Right atrium auricular region (tissue), 2 donors: ENCODE measurements around the gene ARFIP1. TPM values are rescaled to one million over a fixed set of nuclear protein-coding genes. Genes with fewer than 3 reads are reported as not detected.

Experiments used
- DNase-seq: peaks from one replicate; pipeline ENCODE4 v3.0.0-alpha.2; 2019; ENCODE audit warnings: low spot score
- H3K27ac ChIP-seq, 2 donors: fragments of 200-600 bp; sonication (generic); 1 replicate in 1 of 2; 2 replicates in 1 of 2; pipeline ENCODE4 v1.5.1; 2016 to 2019
- H3K27me3 ChIP-seq, 2 donors: fragments of 200-600 bp; sonication (generic); one replicate each; pipeline versions ENCODE4 v1.5.1 to v1.6.0; 2017 to 2019
- H3K36me3 ChIP-seq: fragments of 200-600 bp; sonication (generic); one replicate; pipeline ENCODE4 v1.5.1; 2016
- H3K4me1 ChIP-seq, 2 donors: fragments of 200-600 bp; sonication (generic); one replicate each; pipeline versions ENCODE4 v1.5.1 to v1.6.0; 2017 to 2019
- H3K4me3 ChIP-seq, 2 donors: fragments of 200-600 bp; sonication (generic); 1 replicate in 1 of 2; 2 replicates in 1 of 2; pipeline ENCODE4 v1.5.1; 2017 to 2019; ENCODE audit warnings: mild to moderate bottlenecking in 1 of 2, moderate library complexity in 1 of 2
- H3K9me3 ChIP-seq, 2 donors: fragments of 200-600 bp; sonication (generic); one replicate each; pipeline ENCODE4 v1.5.1; 2019
- total RNA-seq, 2 donors: library from RNA; depleted of rRNA; stranded (reverse); fragments of >200 nt; gene quantifications; one replicate each; pipeline ENCODE4 v1.1.0, GENCODE V29; 2016
- TF ChIP-seq, protein P1 (sequence below), 2 donors: fragments of 200-600 bp; sonication (generic); IDR thresholded peaks; one replicate each; pipeline ENCODE4 v1.5.1; 2019; ENCODE audit warnings: antibody characterized with exemption in 2 of 2

ARFIP1 gene
- total RNA-seq, 2 donors from 2014 or later: 10.9 to 12.4 TPM

DNA sequence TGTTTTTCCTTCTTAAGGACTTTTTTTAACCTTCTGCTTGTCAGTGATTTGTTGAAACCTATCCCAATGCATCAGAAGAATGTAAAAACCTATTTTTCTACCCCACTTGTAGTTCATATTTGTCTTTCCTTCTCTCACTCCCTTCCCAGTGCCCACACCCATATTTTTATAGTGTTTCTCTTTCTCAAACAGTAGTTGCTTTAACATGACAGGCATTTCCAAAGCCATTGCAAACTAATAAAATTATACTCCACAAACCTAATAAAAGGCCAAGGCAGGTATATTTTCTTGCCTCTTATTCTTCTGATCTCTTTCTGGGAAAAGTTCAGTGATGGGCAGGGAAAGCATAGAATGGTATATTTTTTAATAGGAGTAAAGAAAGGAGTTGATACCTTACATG lies 120.6 kb downstream of the ARFIP1 start:
- no peak overlapping the region for H3K4me3 ChIP-seq
- H3K36me3 ChIP-seq: no peaks in the 10 kb centered on the region
- H3K9me3 ChIP-seq: no peaks in the 10 kb centered on the region
- H3K27me3 ChIP-seq: no peaks in the 10 kb centered on the region
- TF ChIP-seq, protein P1, sequence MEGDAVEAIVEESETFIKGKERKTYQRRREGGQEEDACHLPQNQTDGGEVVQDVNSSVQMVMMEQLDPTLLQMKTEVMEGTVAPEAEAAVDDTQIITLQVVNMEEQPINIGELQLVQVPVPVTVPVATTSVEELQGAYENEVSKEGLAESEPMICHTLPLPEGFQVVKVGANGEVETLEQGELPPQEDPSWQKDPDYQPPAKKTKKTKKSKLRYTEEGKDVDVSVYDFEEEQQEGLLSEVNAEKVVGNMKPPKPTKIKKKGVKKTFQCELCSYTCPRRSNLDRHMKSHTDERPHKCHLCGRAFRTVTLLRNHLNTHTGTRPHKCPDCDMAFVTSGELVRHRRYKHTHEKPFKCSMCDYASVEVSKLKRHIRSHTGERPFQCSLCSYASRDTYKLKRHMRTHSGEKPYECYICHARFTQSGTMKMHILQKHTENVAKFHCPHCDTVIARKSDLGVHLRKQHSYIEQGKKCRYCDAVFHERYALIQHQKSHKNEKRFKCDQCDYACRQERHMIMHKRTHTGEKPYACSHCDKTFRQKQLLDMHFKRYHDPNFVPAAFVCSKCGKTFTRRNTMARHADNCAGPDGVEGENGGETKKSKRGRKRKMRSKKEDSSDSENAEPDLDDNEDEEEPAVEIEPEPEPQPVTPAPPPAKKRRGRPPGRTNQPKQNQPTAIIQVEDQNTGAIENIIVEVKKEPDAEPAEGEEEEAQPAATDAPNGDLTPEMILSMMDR (IDR thresholded peaks at IDR 0.05): no peak
- no peak for DNase-seq
- H3K4me1 ChIP-seq: no peaks in the 10 kb centered on the region
- H3K27ac ChIP-seq: no peak overlapping the region

DNA sequence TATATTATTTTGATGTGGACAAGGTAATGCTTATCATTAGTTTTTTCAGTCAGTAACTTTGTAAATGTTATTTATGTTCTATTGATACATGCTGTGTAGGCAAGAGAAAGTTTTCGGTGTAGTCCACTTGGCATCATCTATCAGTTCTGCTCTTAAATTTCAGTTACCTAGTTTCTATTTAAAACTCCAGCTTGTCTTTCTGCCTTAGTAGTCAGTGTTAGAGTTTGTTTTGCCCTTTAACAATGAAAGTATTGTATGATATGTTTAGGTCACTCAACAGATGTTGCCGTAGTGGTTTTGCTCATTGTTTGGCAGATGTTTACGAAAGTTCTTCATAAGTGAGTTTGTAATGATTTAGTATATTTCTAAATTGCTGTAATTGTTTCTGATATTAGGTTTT lies 121.5 kb downstream of the ARFIP1 start:
- no peaks in the 10 kb centered on the region for H3K4me1 ChIP-seq
- H3K27me3 ChIP-seq: no peaks in the 10 kb centered on the region
- TF ChIP-seq, protein P1 (IDR thresholded peaks at IDR 0.05): no peak
- no peaks in the 10 kb centered on the region for H3K36me3 ChIP-seq
- no peak overlapping the region for H3K27ac ChIP-seq
- no peak for DNase-seq
- no peak overlapping the region for H3K4me3 ChIP-seq
- H3K9me3 ChIP-seq: no peaks in the 10 kb centered on the region

DNA sequence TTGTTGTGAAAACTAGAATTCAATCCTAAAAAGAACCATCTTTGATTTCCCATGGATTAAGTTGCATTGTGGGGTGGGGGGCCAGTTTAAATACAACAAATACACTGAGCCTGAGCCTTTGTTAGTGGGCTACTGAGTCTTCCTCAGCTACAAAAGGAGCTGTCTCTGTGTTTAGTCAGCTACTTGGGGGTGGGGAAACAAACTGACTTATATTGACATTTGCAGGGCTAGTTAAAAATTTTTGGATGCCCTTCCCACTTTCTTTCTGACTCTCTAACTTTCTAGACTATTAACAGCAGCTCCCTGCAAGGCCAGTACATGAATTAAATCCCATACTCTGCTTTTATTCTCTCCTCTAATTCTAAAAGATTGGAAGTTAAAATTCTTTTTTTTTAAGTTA lies 123.9 kb downstream of the ARFIP1 start:
- no peak overlapping the region for H3K4me3 ChIP-seq
- no peaks in the 10 kb centered on the region for H3K36me3 ChIP-seq
- no peaks in the 10 kb centered on the region for H3K4me1 ChIP-seq
- TF ChIP-seq, protein P1 (IDR thresholded peaks at IDR 0.05): no peak
- no peaks in the 10 kb centered on the region for H3K27me3 ChIP-seq
- no peak for DNase-seq
- H3K9me3 ChIP-seq: no peaks in the 10 kb centered on the region
- H3K27ac ChIP-seq: no peak overlapping the region

DNA sequence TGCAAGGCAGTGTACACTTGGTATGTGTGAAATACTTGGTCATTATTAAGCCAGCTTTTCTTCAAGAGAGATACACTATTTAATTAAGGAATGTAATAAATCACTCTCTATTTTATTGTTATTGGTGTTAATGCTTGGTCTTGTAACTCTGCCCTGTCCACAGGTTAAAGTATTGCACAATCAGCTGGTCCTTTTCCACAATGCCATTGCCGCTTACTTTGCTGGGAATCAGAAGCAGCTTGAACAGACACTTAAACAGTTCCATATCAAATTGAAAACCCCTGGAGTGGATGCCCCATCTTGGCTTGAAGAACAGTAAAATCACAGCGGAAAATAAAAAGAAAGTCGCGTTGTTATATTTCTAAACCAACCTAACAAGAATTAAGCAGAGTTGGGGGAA lies 130.1 kb downstream of the ARFIP1 start:
- no peak for DNase-seq

DNA sequence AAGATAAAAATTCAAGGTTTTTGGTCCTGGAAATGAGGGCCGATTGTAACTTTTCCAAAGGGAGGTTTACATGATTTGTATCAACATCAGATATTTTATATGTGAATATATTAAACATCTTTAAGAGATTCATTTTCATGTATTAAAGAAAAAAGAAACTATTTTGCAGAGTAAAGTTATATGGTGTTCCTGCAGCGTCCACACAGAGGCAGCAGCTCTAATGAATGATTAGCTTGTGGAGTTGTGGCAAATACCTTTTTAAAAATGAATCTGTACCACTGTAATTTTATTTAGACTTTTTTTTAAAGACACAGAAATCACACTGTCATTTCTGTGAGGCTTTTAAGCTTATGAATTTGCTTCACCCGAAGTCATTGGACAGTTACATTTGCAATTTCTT lies 130.8 kb downstream of the ARFIP1 start:
- Histone ChIP-seq H3K9me3 (no peaks in the 10 kb centered on the region), H3K27me3 (no peaks in the 10 kb centered on the region), H3K4me1 (no peaks in the 10 kb centered on the region), H3K27ac (no peak overlapping the region), H3K36me3 (peaks cover 4% of the 10 kb centered on the region), H3K4me3 (no peak overlapping the region)
- TF ChIP-seq, protein P1 (IDR thresholded peaks at IDR 0.05): no peak
- no peak for DNase-seq

More for the DNA sequence above, 130.1 kb downstream of the ARFIP1 start:
- H3K4me3 ChIP-seq: no peak overlapping the region
- H3K9me3 ChIP-seq: no peaks in the 10 kb centered on the region
- no peaks in the 10 kb centered on the region for H3K4me1 ChIP-seq
- TF ChIP-seq, protein P1 (IDR thresholded peaks at IDR 0.05): no peak
- H3K36me3 ChIP-seq: peaks cover 4% of the 10 kb centered on the region
- no peaks in the 10 kb centered on the region for H3K27me3 ChIP-seq
- H3K27ac ChIP-seq: no peak overlapping the region
